Vagina (tissue), 2 donors: ENCODE results near the gene TBXT.

Source experiments
- POLR2A ChIP-seq, 2 donors: fragments of 450-650 bp; IDR thresholded peaks; one replicate each; pipeline ENCODE4 v1.6.1; 2017; ENCODE audit warnings: antibody characterized with exemption in 2 of 2, mild to moderate bottlenecking in 2 of 2, moderate library complexity in 2 of 2
- POLR2AphosphoS5 ChIP-seq, 2 donors: sonication (generic); formaldehyde crosslinking; IDR thresholded peaks; one replicate each; pipeline ENCODE4 v1.9.0; 2017; ENCODE audit warnings: antibody characterized with exemption in 2 of 2, mild to moderate bottlenecking in 2 of 2, low read depth in 1 of 2; ENCODE audit not compliant: insufficient read depth in 1 of 2

DNA sequence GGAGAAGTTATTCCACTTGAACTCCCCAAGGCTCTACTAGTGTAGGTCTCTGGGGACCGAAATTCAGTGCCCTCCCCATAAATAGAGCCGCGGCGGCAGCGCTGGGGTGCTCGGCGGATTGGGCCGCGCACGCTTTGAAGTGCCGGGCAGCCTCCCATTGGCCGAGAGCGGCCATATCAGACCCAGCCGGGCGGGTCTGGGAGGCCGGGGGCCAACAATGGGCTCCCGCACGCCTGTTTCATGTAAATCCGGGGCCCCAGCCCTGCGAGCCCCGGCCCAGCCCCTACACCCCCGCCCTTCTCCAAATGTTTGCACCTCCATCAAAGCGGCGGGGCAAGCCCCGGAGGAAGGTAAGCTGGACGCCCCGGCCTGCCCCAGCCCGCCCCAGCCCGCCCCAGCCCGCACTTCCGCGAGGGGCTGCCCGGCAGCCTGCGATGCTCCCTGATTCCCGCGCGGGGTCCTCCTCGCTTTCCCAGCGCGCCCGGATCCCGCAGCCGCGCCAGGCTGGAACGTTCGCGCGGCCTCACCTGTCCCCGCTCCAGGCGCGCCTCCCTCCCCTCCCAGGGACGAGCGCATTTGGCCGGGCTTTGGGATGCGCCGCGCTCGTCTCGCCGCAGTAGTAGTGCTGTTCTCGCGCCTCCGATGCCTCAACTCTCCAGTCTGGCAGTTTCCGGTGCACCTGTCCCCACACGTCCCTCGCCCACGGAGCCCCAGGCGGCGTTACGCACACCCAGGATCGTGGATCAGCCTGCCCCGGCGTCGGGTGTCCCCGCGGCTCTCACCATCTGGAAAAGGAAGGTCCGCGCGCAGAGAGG lies at the start of gene TBXT:
- no peak for TF ChIP-seq POLR2A (IDR thresholded peaks at IDR 0.05)
- TF ChIP-seq POLR2AphosphoS5 (IDR thresholded peaks at IDR 0.05; ENCODE audit: insufficient read depth in 1 of 2, low read depth in 1 of 2), result no peak
